ENCODE measurements around the gene ADGRG3.

Gene ADGRG3

DNA sequence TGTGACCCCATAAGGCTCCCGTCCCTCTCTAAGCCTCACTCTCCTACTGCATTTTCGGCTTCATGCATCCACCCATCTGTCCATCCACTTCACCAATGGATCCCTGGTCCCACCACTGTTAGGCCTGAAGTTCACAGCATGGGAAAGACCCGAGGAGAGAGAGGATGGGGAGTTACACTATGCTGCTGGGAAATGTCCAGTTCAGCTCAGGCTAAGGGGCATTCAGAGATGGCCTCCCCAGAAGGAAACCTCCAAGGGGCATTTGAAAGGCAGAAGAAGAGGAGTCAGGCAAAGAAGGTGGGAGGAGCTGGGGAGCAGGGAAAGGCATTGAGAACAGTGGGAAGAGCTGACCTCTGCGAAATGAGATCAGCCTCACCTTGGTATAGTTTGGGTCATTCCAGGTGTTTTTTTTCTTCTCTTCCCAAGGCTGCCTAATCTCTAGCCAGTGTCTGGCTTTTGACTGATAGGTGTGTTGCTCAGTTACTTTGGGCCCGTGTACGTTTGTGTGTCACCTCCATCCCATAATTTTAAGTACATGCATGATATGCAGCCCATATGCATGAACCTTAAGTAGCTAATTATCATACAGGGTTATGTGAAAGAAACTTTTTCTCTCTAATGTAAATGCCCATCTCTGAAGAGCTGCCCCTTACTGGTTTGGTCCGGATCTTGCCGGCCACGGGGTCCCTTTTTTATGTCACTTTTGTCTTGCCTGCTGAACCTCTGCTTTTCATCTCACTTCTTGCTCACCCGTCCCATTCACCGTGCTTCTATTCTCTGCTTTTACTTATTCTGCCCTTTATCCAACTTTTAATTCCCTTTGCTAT is 14.9 kb downstream of the ADGRG3 start:
- no peak for DNase-seq

DNA sequence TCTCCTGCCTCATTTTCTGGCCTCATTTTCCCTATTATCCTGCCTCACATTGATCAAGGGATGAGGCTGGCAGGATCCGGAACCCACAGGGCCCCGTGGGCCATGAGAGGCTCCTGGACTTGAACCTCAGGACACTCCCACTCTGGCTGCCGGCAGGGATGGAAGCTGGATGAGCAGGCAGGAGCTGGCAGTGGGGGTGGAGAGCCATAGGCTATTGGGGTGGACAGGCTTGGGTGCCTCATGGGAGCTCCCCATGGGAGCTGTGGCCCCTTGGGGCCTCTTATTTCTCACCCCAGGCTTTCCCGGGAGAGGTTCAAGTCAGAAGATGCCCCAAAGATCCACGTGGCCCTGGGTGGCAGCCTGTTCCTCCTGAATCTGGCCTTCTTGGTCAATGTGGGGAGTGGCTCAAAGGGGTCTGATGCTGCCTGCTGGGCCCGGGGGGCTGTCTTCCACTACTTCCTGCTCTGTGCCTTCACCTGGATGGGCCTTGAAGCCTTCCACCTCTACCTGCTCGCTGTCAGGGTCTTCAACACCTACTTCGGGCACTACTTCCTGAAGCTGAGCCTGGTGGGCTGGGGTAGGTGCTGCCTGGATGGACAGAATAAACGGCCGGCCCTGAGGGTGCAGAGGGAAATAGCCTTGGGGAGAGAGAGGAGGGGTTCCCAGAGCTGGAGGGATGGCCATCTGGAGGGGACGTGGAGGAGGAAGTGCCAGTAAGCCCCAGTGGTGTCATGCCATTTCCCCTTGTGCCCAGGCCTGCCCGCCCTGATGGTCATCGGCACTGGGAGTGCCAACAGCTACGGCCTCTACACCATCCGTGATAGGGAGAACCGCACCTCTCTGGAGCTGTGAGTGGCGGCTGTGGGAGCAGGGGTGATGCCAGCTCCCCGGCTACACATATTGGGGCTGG is 15.8 kb downstream of the ADGRG3 start:
- no peak for DNase-seq

DNA sequence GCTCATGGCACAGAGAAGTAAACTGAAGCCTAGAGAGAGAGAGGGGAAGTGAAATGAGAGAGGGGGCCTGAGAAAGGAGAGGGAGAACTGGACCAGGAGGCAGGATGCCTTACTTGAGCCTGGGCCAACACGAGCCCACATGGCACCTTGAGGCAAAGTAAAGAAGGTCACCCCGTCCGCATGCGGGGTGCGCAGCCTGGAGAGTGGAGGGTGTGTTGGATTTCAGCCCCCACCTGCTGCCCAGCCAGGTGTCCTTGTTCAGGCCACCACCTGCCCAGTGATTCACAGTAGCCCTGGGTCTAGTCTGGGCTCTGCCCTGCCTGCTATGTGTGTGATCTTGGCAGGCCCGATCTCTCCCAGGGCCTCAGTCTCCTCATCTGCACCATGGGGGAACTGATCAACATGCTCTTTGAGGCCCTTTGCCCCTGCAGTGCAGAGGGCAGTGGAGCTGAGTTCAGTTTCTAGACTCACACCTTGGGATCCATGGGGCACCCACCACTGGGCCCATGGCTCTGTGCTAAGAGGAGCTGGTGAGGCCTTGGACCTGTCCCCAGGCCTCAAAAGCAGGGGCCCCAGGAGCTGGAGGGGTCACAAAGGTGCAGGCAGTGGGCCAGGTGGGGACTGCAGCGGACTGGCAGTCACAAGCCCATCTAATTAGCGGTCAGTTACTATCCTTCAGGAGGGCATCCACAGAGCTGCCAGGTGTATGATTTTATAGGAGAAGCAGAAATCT is 16.7 kb downstream of the ADGRG3 start:
- no peak for DNase-seq

DNA sequence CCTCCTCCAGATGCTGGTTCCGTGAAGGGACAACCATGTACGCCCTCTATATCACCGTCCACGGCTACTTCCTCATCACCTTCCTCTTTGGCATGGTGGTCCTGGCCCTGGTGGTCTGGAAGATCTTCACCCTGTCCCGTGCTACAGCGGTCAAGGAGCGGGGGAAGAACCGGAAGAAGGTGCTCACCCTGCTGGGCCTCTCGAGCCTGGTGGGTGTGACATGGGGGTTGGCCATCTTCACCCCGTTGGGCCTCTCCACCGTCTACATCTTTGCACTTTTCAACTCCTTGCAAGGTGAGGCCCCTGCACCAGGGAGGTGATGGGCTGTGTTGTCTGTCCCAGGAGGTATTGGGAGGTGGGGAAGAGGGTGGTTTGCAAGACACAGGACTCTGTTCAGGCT is 17.5 kb downstream of the ADGRG3 start:
- DNase-seq = no peak

DNA sequence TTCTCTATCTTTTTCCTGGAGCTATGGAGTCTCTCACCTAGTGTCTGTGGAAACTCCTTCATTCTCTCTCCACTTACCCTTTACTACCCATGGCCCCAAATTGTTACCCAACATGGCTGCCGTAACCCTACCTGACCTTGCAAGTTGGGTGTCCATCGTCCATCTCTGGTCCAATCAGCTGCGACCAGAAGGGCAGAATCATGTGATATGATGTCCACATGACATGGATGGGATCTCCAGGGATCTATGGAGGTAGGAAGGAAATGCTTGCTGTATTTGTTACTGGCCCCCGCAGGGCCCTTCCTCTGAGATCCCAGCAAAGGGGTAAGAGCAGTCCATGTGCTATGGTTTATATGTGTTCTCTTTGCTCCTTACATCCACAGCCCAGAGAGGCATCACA is 18.5 kb downstream of the ADGRG3 start:
- no peak for DNase-seq

DNA sequence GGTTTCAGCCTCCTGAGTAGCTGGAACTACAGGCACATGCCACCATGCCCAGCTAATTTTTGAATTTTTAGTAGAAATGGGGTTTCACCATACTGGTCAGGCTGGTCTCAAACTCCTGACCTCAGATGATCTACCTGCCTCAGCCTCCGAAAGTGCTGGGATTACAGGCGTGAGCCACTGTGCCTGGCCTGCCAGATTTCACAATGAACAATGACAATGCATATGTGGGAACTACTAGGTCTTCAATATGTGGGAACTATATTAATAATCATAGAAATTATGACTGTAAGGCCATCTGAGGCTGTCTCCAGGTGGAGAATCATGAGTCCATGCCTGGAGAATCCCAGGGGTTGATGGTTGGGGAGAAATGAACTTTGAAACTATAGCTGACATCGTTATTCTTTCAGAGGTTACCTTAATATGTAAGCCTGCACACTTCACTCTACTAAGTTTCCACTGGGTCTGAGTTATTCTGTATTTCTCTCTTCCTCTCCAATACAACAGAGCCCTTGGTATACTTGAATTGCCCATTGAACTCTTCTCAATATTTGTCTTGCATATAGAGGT is 19.3 kb downstream of the ADGRG3 start:
- DNase-seq = no peak

DNA sequence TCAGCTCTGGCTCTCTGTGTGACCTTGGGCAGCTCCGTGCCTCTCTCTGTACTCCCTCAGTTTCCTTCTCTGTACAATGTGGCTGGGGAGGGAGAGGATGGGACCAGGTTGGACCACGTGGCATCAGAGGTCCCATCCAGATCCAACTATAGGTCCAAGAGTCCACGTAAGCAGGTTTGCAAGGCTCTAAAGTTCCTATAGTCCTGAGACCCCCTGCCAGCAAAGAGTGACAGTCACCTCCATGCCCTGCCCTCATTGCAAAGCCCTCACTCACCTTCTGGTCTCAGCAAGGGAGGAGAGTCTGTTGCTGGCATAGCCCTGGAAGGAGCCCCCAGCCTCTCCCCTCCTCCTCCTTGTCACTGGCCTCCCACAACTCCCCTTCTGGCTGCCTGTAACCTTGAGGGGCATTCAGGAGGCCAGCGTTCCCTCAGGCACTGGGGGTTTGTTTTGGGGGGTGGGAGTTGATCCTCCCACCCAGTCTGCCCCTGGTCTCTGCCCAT is 20.4 kb downstream of the ADGRG3 start:
- no peak for DNase-seq

DNA sequence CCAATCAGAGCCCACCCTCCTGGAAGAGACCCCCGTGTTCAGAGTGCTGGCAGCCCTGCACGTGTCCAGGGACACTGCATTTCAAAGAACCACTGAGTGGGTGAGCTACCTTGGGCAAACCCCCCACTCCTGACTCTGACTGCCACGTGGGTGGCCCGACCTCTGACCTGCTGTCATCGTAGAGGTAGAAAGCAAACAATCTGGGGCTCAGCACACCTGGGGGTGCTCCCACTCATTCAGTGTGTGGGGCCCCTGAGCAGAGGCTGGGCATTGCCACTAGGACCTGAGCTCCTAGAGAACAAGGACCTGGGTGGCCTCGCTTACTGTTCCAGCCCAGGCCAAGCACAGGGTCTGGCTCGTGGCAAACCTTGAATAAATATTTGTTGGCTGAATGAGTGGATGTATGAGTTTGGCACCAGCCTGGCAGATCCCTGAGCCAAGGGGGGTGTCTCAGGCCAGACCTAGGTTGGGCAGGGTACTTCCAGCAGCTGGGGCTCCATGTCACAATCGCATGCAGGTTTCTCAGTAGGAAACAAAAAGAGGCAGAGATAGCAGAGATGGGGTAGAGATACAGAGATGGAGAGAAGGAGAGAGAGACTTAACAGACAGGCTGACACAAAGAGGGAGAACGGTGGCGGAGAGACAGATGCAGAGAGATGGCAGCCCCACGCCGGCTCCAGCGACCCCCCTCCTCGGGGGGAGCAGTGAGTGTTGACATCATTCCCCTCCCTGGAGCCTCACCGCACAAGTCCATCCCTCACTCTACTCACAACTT is 21.1 kb downstream of the ADGRG3 start:
- DNase-seq = peak; percentile 91

DNA sequence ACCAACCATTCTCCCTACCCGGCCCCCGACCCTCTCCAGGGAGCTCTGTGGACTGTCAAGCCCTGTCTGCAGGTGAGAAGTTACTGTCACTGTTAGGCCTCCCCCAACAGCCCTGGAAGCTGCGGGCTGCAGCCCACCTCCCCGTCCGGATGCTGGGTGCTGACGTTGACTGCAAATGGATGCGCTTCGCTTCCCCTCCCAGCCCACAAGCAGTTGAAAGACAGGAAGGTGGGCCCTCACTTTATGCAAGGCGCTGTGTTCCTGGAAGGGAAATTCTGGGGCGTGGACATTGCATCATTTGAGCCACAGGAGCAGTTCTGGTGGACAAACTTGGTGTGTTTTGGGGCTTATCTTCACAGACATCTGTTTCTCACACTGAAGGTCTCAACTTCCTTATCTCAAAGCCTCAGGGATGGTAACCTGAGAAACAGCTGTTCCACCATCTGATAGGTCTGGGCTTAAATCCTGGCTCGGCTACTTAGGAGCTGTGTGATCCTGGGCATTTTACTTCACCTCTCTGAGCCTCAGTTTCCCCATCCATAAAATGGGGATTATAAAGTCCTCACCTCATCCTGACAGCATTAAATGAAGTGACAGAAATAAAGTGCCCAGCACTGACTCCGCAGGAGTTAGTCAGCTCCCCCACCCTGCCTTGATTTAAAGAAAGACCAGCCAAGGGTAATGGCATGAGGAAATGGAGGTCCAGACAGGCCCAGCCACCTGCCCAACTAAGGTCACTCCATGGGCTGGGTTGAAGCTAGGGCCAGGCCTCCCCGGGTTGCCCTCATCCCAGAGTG is 21.9 kb downstream of the ADGRG3 start:
- DNase-seq = peak; percentile 100

DNA sequence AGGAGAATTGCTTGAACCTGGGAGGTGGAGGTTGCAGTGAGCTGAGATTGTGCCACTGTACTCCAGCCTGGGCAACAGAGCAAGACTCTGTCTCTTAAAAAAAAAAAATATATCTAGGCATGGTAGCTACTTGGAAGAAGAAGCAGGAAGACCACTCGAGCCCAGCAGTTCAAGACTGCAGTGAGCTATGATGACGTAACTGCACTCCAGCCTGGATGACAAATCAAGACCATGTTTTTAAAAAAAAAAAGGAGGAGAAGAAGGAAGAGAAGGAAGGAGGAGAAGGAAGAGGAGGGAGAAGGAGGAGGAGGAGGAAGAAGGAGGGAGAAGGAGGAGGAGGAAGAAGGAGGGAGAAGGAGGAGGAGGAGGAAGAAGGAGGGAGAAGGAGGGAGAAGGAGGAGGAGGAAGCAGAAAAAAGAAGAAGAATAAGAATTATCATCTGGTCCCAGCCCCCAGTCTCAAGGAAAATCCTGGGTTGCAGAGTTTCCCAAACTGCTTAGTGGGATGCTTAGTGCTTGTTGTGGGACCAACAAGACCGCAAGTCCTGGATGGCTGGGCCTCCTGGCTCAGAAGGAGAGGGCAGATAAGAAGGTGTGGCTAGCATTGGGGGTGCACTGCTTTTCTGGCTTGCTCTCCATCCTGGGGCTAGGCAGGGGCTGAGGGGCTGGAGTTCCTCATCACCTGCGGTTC is 22.8 kb downstream of the ADGRG3 start:
- no peak for DNase-seq

DNA sequence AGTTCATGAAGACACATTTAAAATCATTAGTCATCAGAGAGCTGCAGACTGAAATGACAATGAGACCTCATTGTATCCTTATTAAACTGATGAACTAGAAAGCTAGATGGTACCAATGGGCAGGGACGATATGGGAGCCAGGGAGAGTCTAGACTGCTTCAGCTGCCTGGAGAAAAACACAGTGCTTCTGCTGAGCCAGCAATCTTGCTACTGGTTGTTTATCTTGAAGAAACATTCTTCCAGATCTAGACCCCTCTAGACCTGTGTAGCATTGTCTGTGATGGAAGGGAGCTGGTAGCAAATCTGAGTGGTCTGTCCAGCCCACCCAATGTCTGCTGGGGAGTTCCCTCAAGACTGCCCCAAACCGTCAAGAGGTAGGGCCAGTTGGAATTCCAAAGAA is 24.5 kb downstream of the ADGRG3 start:
- no peak for DNase-seq

DNA sequence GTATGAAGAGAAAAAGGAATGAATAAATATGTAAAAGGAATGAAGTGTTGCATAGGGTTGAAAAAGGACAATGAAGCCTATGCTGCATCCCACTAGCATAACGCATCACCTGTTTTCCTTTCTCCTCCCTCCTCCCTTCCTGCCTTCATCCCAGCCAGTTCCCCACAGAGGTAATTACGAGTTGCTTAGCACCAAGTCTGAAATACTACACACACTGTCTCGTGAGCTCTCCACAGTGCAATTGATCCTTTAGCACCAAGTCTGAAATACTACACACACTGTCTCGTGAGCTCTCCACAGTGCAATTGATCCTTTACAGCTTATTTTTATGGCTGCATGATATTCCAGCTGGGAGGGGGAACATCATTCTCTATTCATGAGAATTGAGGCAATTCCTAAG is 25.4 kb downstream of the ADGRG3 start:
- DNase-seq = no peak

DNA sequence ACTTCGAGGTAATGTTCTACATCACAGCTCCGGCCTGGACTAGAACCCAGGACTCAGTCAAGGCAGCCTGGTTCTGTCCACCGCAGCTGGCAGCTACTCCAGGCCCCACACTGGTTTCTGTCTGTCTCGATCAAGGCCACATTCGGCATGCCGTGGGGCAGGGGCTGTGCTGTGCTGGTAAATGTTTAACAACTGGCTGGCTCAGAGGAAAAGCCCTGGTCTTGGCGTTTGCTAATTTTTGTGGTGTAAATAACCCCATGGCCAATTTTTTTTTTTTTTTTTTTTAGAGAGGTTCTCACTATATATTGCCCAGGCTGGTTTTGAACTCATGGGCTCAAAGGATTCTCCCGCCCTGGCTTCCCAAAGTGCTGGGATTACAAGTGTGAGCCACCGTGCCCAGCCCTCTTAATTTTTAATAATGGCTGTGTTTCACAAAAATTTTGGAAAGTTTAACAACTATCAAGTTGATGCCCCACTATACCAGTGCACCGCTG is 26.2 kb downstream of the ADGRG3 start:
- no peak for DNase-seq

DNA sequence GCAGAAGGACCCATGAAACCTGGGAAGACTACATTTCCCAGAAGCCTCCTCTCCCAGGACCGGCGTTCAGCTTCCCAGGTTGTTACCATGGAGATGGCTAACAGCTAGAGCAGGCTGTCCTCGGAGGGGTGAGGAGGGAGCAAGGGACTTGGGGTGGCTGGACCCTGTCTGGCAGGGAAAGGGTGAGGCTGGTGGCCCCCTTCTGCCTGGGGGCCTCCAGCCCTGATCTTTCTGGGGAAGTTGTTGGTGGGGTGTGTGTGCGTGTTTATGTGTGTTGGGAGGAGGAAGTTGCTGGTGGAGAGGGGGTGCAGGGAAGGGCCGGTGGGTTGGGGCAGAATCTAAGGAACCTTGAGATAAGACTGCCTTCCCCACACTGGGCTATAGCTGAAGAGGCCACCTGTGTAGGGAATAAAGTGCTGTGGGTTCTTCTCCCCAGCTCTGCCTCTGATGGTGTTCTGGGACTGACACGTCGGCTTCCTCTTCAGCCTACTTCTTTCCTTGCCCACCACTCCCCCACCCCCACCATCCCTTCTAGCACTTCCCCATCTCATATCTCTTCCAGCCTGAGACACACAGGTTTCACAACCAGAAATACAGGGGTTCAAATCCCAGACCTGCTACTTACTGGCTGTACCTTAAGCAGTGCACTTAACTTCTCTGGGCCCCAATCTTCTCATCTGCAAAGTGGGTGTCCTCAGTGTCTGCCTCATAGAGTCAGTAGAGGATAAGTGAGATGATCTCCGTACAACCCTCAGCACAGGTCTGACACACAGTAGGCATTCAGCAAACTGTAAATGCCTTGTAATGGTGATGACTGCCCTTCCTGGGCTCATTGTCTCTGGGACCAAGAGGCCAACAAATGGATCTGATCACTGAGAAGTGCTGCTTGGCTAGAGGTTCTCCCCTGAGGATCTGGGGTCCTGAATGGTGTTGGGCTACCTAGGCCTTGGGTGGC is 26.9 kb downstream of the ADGRG3 start, which contains the start of gene DRC7:
DRC7 (plus strand) TSS at position 82 of the 955 bp plus-strand sequence. CDS start 3,144 bp downstream, outside the sequence.
- peak; percentile 89 for DNase-seq

DNA sequence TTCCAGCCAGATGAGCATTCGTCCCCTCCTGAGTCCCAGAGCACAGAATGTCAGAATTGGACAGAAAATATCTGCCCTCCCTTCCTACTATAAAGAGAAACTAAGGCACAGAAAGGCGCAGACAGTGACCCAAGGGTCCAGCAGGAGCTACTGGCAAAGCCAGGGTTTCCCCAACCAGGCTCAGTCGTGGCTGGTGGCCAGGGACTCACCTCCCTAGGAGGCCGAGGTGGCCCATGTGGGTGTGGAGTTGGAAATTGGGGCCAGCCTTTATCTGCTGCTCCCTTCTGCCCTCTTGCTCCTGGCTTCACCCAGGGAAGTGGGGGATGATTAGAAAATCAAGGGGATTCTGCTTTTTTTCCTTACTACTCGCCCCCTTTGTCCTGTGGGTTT is 27.6 kb downstream of the ADGRG3 start:
- no peak for DNase-seq

DNA sequence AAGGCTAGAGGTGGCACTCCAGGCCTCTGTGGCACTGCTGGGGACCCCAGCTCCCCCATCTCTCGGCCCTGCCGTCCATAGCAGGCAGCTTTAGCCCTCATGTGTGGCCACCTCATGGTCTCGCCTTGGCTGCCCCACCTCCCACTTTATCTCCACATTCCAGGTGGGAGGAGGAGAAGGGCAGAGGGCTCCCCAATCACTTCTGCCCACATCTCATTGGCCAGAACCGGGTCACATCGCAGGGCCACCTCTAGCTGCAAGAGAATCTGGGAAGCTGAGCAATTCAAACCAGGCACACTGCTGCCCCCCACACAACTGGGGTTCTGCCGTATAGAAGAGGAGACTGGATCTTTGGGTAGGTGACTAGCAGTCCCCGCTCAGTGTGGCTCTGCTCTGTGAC is 28.1 kb downstream of the ADGRG3 start:
- DNase-seq = no peak

DNA sequence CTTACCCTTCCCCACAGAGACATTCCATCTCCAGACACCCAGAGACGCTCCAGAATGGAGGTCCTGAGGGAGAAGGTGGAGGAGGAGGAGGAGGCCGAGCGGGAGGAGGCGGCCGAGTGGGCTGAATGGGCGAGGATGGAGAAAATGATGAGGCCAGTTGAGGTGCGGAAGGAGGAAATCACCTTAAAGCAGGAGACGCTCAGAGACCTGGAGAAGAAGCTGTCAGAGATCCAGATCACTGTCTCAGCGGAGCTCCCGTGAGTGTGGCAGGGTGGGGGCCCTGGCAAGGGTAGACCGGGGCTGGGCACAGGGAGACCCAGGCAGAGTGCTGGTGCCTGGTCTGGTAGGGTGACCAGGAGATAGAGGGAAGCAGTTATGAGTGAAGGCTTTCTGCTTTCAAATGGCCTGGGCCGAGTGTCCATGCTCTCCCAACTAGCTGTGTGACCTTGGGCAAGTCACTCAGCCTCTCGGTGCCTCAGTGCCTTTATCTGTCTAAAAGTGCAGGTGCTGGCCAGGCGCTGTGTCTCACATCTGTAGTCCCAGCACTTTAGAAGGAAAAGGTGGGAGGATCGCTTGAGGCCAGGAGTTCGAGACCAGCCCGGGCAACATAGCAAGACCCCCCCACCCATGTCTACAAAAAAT is 29.9 kb downstream of the ADGRG3 start:
- no peak for DNase-seq

DNA sequence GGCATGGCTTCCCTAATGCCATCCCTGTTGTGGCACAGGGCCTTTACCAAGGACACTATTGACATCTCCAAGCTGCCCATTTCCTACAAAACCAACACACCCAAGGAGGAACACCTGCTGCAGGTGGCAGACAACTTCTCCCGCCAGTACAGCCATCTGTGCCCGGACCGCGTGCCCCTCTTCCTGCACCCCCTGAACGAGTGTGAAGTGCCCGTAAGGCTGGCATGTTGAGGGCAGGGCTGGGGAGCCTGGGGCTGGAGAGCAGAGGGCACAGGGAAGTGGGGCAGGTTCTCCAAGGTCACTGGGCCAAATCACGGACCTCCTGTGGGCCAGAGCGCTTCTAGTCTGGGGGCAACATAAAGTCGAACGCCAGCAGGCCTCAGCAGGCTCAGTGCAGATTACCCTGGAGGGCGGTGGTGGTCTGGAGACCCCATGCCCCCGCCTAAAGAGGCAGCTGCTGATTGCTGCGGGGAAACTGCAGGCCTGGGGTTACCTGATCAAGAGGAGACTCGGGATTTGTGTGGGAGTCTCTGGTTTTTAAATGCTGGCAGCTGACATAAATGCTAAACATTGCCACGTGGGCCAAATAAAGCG is 30.8 kb downstream of the ADGRG3 start:
- no peak for DNase-seq
